Stimulated activated naive CD8-positive, alpha-beta T cell treated with anti-CD3 and anti-CD28 coated beads, Interleukin-15, Interleukin-2, amounts not matched to agents 100 ng/mL and 50 ng/mL, for 24 hours (primary cell): ENCODE measurements around the gene ABCG4.
"Not testable (repeated sequence)": the region's sequence is repeated elsewhere in the genome, so short reads cannot be mapped to it uniquely, and the experiment has no call there.

Source experiments
- H3K27ac Mint-ChIP-seq: one replicate; pipeline ENCODE4 v1.8.0; 2021; ENCODE audit warnings: mild to moderate bottlenecking, mixed read lengths
- H3K27me3 Mint-ChIP-seq: one replicate; pipeline ENCODE4 v1.8.0; 2021; ENCODE audit warnings: mixed read lengths
- H3K36me3 Mint-ChIP-seq: one replicate; pipeline ENCODE4 v1.8.0; 2021; ENCODE audit warnings: low read depth, mixed read lengths
- H3K4me1 Mint-ChIP-seq: one replicate; pipeline ENCODE4 v1.8.0; 2021; ENCODE audit warnings: low read depth, mixed read lengths
- H3K4me3 Mint-ChIP-seq: one replicate; pipeline ENCODE4 v1.8.0; 2021; ENCODE audit warnings: mild to moderate bottlenecking, mixed read lengths
- H3K9me3 Mint-ChIP-seq: one replicate; pipeline ENCODE4 v1.8.0; 2021; ENCODE audit warnings: mixed read lengths

Gene ABCG4

DNA sequence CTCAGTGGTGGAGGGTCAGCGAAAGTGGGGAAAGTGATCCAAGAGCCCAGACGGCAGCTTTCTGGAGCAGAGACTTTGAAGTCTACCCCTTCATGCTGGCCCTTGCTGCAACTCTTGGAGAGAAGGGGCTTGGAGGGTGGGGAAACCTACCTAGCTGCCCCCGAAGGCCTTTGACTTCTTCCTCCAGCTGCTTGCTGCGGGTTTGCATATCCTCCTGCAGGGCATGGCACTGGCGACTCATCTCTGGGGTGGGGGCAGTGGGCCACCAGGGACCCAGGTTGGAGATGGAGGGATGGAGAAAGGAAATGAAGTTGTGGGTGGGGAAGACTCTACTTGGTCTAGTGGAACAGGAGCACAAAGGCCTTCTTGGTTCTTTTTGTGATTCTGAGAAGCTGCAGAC lies 44.1 kb downstream of the ABCG4 start:
- H3K27me3 Mint-ChIP-seq: no peaks in the 10 kb centered on the region
- no peak overlapping the region for H3K4me3 Mint-ChIP-seq
- H3K27ac Mint-ChIP-seq: no peak overlapping the region
- no peaks in the 10 kb centered on the region for H3K4me1 Mint-ChIP-seq
- H3K36me3 Mint-ChIP-seq: no peaks in the 10 kb centered on the region
- no peaks in the 10 kb centered on the region for H3K9me3 Mint-ChIP-seq

DNA sequence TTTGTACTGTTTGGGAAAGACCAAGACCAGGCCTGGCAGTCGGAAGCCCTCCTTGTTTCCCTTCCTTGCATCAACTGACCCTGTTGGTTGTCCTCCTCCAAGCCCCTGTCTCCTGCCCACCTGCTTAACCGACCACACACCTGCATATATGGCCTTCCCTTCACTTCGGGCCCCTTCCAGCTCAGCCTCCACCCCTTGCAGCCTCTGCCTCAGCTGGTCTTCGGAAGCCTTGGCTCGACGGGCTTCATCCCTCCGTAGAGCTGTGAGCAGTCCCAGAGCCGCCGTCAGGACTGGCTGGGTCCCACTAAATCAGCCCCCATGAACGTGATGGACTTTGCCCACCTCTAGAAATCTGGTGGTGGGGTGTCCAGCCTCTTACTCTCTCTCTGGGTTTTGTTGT lies 44.8 kb downstream of the ABCG4 start:
- no peaks in the 10 kb centered on the region for H3K4me1 Mint-ChIP-seq

DNA sequence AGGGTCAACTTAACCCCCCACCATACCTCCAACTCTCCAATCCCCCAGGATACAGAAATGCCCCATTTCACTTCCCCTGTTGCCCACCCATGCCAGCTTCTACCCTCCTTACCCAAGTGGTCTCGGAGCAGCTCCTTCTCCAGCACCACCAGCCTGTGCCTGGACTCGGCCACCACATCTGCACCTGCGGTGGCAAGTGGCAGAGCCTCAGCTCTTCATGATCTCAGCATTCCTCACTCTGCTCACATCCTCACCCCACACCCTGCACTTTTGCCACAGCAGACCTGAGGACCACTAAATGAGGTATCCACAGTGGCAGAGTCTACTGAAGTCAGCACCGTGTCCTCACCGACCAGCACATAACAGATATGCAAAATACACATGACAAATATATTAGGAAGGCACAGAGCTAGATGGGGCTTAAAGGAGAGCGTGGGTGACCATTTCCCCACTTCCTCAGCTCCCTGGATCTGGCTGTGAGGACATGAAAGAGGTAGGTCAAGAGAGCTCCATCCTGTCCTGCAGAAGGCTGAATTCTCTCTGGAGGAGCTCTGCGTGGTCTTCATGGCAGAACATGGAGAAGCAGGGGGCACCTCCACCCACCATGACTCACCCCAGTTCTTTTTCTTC lies 46.1 kb downstream of the ABCG4 start:
- Mint-ChIP-seq H3K4me1 (no peaks in the 10 kb centered on the region), H3K27ac (no peak overlapping the region), H3K4me3 (no peak overlapping the region), H3K9me3 (no peaks in the 10 kb centered on the region), H3K27me3 (no peaks in the 10 kb centered on the region), H3K36me3 (no peaks in the 10 kb centered on the region)

More for the DNA sequence above, 44.8 kb downstream of the ABCG4 start:
- no peaks in the 10 kb centered on the region for H3K9me3 Mint-ChIP-seq
- no peaks in the 10 kb centered on the region for H3K36me3 Mint-ChIP-seq
- no peak overlapping the region for H3K4me3 Mint-ChIP-seq
- H3K27ac Mint-ChIP-seq: no peak overlapping the region
- H3K27me3 Mint-ChIP-seq: no peaks in the 10 kb centered on the region

DNA sequence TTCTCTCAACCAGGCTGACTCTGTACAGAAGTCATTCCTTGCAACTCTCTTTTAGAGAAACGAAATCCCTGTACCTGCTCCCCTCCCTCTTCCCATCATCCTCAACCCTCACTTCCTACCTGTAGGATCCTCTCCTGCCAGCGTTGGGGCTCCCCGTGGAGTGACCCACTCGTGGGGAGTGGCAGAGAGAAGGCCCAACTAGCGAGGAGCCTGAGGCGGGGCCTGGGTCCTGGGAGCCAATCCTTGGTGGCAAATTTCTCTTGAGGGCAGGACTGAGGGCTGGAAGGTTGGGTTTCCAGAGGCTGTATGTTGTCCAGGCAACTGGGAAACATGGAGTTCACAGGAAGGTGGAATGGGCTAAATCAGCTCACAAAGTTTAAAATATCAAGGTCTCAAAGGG lies 46.8 kb downstream of the ABCG4 start:
- no peaks in the 10 kb centered on the region for H3K27me3 Mint-ChIP-seq
- H3K9me3 Mint-ChIP-seq: no peaks in the 10 kb centered on the region
- no peak overlapping the region for H3K4me3 Mint-ChIP-seq
- H3K36me3 Mint-ChIP-seq: no peaks in the 10 kb centered on the region
- H3K27ac Mint-ChIP-seq: no peak overlapping the region
- H3K4me1 Mint-ChIP-seq: no peaks in the 10 kb centered on the region

DNA sequence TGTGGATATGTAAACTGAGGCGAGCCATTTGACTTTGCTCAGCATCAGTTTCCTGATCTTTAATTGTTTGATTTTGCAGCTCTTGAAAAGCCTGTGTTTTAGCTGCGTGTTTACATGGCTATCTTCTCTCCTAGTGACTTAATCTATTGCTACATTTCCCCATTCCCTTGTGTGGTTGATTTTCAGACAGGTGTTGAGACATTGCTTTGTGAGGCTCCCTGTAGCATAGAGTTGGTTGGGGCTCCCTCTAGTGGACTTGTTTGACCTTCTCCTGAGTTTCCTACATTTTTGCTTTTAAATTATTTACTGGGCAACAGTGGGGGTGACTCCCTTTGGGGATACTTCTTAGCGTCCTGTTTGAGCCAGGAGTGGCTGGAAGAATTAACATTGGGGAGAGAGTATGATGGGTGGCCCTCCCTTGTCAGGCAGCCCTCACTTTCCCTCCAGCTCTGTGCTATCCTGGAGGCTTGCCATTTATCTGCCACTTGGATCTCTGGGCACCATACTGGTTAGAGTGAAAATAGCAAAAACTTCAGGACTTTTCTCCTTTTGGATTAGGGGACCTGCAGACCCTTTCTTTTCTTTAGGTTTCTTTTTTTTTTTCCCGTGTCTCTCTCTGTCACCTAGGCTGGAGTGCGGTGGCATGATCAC lies 48.1 kb downstream of the ABCG4 start:
- Mint-ChIP-seq H3K4me1 (no peaks in the 10 kb centered on the region), H3K27ac (no peak overlapping the region), H3K9me3 (no peaks in the 10 kb centered on the region), H3K27me3 (no peaks in the 10 kb centered on the region), H3K4me3 (no peak overlapping the region), H3K36me3 (no peaks in the 10 kb centered on the region)

DNA sequence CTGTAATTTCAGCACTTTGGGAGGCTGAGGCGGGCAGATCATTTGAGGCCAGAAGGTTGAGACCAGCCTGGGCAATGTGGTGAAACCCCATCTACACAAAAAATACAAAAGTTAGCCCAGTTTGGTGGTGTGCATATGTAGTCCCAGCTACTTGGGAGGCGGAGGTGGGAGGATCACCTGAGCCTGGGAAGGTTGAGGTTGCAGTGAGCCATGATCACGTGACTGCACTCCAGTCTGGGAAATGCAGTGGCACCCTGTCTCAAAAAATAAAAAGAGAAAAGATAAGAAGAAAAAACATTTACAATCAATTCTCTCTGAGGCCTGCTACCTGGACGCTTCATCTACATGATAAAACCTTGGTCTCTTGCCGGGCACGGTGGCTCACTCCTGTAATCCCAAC lies 50.1 kb downstream of the ABCG4 start:
- H3K27ac Mint-ChIP-seq: no peak overlapping the region
- H3K9me3 Mint-ChIP-seq: no peaks in the 10 kb centered on the region
- no peaks in the 10 kb centered on the region for H3K27me3 Mint-ChIP-seq
- no peaks in the 10 kb centered on the region for H3K36me3 Mint-ChIP-seq
- no peak overlapping the region for H3K4me3 Mint-ChIP-seq
- no peaks in the 10 kb centered on the region for H3K4me1 Mint-ChIP-seq

DNA sequence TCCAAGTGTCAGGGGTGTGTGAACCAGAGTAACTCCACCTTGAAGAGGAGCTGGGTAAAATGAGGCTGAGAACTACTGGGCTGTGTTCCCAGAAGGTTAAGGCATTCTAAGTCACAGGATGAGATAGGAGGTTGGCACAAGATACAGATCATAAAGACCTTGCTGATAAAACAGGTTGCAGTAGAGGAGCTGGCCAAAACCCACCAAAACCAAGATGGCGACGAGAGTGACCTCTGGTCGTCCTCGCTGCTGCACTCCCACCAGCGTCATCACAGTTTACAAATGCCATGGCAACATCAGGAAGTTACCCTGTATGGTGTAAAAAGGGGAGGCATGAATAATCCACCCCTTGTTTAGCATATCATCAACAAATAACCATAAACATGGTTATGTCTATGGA lies 52.4 kb downstream of the ABCG4 start:
- not testable (repeated sequence) for H3K4me3 Mint-ChIP-seq, H3K9me3 Mint-ChIP-seq, H3K27ac Mint-ChIP-seq, H3K27me3 Mint-ChIP-seq, H3K36me3 Mint-ChIP-seq
- peaks cover 13% of the 10 kb centered on the region for H3K4me1 Mint-ChIP-seq

DNA sequence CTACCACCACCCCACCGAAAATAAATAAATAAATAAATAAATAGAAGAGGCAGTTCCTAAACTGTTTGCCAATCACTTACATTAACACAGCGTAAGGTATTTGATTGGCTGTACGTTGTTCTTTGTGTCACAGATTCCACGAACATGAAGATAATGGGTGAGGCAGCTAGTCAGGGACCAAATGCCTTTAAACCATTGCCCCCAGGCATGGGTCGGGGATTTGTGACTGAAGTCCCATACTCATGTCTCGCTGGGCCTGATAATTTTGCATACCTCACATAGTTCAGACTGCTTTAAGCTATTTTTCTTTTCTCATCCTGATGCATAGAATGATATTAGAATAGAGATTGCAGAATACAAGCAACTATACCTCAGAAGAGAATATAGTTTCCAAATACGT lies 53.7 kb downstream of the ABCG4 start:
- no peak overlapping the region for H3K27ac Mint-ChIP-seq
- H3K27me3 Mint-ChIP-seq: no peaks in the 10 kb centered on the region
- H3K9me3 Mint-ChIP-seq: no peaks in the 10 kb centered on the region
- H3K4me3 Mint-ChIP-seq: no peak overlapping the region
- H3K36me3 Mint-ChIP-seq: no peaks in the 10 kb centered on the region
- peaks cover 18% of the 10 kb centered on the region for H3K4me1 Mint-ChIP-seq

DNA sequence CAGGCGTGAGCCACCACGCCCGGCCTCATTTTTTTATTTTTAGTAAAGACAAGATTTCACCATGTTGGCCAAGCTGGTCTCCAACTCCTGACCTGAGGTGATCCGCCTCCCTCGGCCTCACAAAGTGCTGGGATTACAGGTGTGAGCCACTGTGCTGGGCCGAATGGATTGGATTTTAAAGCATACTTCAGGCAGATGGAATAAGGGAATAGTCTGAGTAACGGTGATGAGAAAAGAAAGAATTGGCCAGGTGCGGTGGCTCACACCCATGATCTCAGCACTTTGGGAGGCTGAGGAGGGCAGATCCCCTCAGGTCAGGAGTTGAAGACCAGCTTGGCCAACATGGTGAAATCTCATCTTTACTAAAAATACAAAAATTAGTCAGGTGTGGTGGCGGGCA lies 55.2 kb downstream of the ABCG4 start:
- no peaks in the 10 kb centered on the region for H3K27me3 Mint-ChIP-seq
- no peaks in the 10 kb centered on the region for H3K9me3 Mint-ChIP-seq
- no peak overlapping the region for H3K4me3 Mint-ChIP-seq
- no peak overlapping the region for H3K27ac Mint-ChIP-seq
- peaks cover 30% of the 10 kb centered on the region for H3K4me1 Mint-ChIP-seq
- H3K36me3 Mint-ChIP-seq: no peaks in the 10 kb centered on the region

DNA sequence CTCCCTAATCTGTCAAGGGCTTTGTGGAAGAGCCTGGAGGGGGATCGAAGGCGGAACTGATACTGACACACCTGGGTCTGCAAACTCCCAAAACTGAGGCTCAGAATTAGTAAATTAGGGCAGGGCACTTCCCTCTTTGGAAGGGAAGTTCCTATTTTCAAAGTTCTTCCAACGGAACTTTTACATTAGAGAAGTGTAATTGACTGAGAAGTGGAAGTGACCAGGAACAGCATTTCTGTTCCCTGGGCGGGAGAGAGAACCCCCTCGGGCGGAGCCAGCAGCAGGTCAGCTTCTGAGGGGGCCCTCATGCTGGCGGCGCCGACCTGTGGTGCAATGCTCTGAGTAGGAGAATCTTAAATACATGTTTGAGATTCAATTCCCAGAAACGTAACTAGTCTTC lies 56.2 kb downstream of the ABCG4 start:
- H3K27ac Mint-ChIP-seq: peak overlapping the region; percentile 76
- H3K27me3 Mint-ChIP-seq: no peaks in the 10 kb centered on the region
- H3K9me3 Mint-ChIP-seq: no peaks in the 10 kb centered on the region
- peak overlapping the region; percentile 60 for H3K4me3 Mint-ChIP-seq
- H3K36me3 Mint-ChIP-seq: no peaks in the 10 kb centered on the region
- H3K4me1 Mint-ChIP-seq: peaks cover 36% of the 10 kb centered on the region

DNA sequence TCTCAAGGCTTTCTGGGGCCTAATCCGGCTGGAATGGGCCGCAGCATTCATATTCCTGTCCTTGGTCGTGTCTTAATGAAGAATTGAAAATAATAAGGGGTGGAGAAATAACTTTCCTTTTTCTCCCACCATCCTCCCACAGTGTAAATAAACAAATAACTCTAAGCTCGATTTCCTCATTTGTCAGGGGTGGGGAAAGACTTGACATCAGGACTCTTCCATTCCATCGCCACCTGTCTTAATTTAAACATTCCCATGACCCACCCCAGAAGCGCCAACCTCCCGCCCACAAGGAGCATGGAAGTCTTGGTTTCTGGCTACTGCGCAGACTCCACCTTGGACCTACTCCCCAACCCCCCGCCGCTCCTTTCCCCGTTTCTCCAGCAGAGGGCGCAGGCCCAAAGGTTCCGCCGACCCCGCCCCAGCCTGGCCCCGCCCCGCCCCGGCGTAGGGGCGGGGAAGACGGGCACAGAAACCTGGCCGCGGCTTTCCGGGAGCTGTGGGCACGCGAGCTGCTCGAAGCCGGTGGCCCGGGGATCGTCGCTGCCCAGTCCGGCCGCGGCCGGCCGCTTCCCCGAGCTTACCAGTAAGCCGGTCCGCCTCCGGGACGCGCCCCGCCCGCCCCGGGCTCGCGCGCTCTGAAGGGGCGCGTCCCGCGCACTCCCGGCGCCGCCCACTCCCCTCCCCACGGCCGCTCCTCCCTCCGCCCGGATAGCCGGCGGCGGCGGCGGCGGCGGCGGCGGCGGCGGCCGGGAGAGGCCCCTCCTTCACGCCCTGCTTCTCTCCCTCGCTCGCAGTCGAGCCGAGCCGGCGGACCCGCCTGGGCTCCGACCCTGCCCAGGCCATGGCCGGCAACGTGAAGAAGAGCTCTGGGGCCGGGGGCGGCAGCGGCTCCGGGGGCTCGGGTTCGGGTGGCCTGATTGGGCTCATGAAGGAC lies 57.0 kb downstream of the ABCG4 start, which contains the start of gene CBL:
Gene CBL (plus strand): TSS at position 766 of the 937 bp plus-strand sequence. CDS start 79 bp downstream, at position 845.
- H3K4me3 Mint-ChIP-seq: peak within 1 kb of the TSS; percentile 99
- peak within 1 kb of the TSS; percentile 98 for H3K27ac Mint-ChIP-seq
- H3K9me3 Mint-ChIP-seq: no peaks in the 10 kb centered on the region
- no peaks in the 10 kb centered on the region for H3K36me3 Mint-ChIP-seq
- no peaks in the 10 kb centered on the region for H3K27me3 Mint-ChIP-seq
- H3K4me1 Mint-ChIP-seq: peaks cover 36% of the 10 kb centered on the region

DNA sequence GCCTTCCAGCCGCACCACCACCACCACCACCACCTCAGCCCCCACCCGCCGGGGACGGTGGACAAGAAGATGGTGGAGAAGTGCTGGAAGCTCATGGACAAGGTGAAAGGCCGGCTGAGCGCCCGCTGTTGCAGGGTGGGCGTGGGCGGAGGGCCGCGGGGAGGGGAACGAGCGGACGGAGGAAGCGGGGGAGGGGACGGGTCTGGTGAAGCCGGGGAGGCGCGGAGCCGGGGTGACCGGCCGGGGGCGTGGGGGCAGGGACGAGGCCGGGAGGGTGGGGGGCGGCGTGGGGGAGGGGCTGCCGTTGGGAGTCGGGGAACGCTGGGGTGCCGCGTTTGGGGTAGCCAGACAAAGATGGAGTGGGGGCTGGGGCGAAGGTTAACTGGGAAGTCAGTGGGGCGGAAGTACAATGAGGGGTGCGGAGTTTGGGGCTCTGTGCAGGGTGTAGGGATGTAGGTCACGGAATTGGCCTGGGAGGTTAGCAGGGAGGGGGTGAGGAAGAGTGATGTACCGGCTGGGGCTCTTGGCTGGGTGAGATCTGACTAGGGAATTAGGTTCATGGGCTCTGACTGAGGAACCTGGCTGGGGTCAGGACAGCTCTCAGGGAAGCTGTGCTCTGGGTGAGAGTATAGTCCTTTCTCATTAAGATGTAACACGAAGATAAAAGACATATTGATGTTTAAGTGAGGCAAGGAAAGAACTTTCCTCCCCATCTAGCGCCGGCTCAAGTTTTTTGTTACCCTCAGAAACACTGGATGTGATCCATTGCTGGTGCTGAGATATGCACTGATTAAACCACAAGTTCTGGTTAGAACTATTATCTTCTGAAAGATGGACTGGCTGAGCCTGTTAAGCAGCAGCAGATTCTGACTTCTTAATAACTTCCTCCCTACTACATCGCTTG lies 57.9 kb downstream of the ABCG4 start:
- peaks cover 39% of the 10 kb centered on the region for H3K4me1 Mint-ChIP-seq
- H3K4me3 Mint-ChIP-seq: peak overlapping the region; percentile 99
- H3K27ac Mint-ChIP-seq: peak overlapping the region; percentile 98
- no peaks in the 10 kb centered on the region for H3K9me3 Mint-ChIP-seq
- no peaks in the 10 kb centered on the region for H3K27me3 Mint-ChIP-seq
- no peaks in the 10 kb centered on the region for H3K36me3 Mint-ChIP-seq

DNA sequence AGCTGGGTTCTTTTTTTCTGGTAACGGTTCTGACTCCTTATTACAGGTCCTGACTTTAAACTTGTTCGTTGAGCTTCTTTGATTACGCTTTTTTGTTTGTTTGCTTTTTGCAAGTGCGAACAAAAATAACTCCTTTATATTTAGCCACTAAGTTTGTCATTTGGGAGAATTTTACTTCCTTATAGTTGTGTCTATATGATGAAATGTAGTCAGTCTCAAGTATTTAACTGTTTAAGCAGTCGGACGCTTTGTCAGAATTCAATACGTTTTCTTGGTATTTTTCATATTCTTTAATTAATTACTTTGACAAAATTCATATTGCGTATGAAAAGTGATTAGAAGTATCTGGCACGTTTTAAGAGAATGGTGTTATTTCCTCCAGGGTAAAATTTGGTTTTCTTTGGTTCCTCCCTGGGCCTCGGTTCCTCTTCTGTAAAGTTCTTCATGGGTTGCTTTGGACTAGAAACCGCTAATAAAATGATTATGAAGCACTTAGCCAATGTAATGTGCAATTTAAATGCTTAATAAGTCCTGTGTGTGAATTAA lies 58.6 kb downstream of the ABCG4 start:
- H3K27ac Mint-ChIP-seq: peak overlapping the region; percentile 98
- H3K27me3 Mint-ChIP-seq: no peaks in the 10 kb centered on the region
- no peaks in the 10 kb centered on the region for H3K36me3 Mint-ChIP-seq
- H3K9me3 Mint-ChIP-seq: no peaks in the 10 kb centered on the region
- H3K4me3 Mint-ChIP-seq: peak overlapping the region; percentile 99
- peaks cover 39% of the 10 kb centered on the region for H3K4me1 Mint-ChIP-seq

DNA sequence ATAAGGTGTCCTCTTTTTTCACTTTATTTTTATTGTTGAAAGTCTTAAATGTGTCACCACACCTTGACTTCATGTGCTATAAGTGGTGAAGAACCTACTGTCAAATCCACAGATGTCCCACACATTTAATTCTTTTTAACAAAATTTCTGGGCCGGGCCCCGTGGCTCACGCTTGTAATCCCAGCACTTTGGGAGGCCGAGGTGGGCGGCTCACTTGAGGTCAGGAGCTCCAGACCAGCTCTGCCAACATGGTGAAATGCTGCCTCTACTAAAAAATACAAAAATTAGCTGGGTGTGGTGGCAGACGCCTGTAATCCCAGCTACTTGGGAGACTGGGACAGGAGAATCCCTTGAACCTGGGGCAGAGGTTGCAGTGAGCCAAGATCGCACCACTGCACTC lies 60.3 kb downstream of the ABCG4 start:
- peaks cover 4% of the 10 kb centered on the region for H3K36me3 Mint-ChIP-seq
- no peaks in the 10 kb centered on the region for H3K27me3 Mint-ChIP-seq
- no peaks in the 10 kb centered on the region for H3K9me3 Mint-ChIP-seq
- peaks cover 44% of the 10 kb centered on the region for H3K4me1 Mint-ChIP-seq
- H3K4me3 Mint-ChIP-seq: no peak overlapping the region
- no peak overlapping the region for H3K27ac Mint-ChIP-seq
